GM10266 (cell line): ENCODE data around the gene ZNF618.

ENCODE experiments used
- DNase-seq: peaks from one replicate; pipeline ENCODE4 v3.0.0; 2012; ENCODE audit errors: extremely low spot score
- CTCF ChIP-seq: IDR thresholded peaks from 2 replicates; pipeline ENCODE4 v1.5.1; 2012; ENCODE audit warnings: mild to moderate bottlenecking, low read depth; ENCODE audit not compliant: control insufficient read depth, insufficient read depth; ENCODE audit errors: missing control alignments

Gene ZNF618

GRCh38 chr9:113898596-113898995, 22.5 kb downstream of the ZNF618 start:
- no peak for TF ChIP-seq CTCF

DNA sequence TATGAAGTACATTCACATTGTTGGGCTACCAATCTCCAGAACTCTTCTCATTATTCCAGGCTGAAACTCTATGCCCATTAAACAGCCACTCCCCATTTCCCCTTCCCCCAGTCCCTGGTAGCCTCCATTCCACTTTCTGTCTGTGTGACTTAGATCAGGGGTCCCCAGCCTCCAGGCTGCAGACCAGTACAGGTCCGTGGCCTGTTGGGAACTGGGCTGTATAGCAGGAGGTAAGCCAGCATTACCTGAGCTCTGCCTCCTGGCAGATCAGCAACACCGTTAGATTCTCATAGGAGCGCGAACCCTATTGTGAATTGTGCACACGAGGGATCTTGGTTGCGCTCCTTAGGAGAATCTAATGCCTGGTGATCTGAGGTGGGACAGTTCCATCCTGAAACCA, 23.1 kb downstream of the ZNF618 start:
- TF ChIP-seq CTCF, result no peak
- no peak for DNase-seq

More at GRCh38 chr9:113898596-113898995, 22.5 kb downstream of the ZNF618 start:
- DNase-seq, result no peak

GRCh38 chr9:113901221-113901688, 25.1 kb downstream of the ZNF618 start:
- TF ChIP-seq CTCF, result no peak
- DNase-seq, result no peak

- DNase-seq, result no peak
- TF ChIP-seq CTCF, result no peak
Observed at GRCh38 chr9:113903514-113904077, 27.5 kb downstream of the ZNF618 start.

DNA sequence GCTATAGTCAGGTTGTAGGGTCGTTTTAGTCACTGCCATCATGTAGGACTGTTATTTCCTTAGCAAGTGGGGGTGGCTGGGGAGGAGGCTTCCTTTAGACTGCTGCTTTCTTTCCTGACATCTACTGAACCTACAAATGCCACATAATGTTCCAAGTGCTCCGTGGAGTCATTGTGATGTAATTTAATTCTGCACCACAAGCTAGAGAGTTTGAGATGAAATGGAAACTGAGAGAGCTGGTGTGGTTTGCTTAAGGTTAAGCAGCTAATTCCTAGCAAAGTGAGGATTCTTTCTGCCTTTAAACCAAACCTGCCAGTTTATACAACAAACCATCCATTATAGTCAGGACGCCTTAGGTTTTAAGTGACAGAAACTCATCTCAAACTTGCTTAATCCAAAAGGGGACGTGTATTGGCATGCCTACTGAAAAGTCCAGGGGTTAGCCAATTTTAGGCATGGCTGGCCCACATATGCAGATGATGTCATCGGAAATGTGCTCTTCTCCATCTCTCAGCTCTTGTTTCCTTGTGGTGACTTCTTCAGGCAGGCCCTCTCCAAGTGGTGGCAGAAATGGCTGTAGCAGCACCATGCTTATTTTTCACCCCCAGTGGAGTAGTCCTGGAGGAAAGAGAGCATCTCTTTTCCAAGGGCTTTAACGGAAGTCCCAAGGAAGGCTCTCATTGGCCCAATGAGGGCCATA, 30.5 kb downstream of the ZNF618 start:
- no peak for DNase-seq
- TF ChIP-seq CTCF, result no peak

DNA sequence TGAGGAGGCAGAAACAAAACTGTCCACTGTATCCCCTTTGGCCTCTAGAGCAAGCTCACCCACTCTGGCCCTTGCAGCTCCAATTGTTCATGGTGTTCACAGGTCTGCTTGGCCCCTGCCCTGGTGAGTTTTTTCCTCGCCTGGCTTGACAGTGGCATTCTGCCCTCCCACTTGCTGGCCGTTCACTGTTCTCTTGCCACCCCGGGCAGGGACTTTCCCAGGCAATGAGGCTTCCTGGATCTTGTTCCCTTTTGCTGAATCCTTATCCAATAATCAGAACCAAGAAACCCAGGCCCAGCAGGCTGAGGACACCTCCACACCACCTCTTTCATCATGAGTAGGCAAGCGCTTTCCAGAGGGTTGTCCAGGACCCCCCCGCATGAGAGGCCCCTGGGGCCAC, 31.2 kb downstream of the ZNF618 start:
- TF ChIP-seq CTCF, result no peak
- no peak for DNase-seq

- no peak for TF ChIP-seq CTCF
- DNase-seq, result no peak
Observed at GRCh38 chr9:113909421-113909820, 33.3 kb downstream of the ZNF618 start.
